Measurements from ENCODE around the gene SULT4A1. TPM values are rescaled to one million over a fixed set of nuclear protein-coding genes. Genes with fewer than 3 reads are reported as not detected.

SULT4A1 gene
- total RNA-seq, 4 donors from 2014 or later: 0.27 to 0.53 (median 0.47) TPM; not detected in 1

DNA sequence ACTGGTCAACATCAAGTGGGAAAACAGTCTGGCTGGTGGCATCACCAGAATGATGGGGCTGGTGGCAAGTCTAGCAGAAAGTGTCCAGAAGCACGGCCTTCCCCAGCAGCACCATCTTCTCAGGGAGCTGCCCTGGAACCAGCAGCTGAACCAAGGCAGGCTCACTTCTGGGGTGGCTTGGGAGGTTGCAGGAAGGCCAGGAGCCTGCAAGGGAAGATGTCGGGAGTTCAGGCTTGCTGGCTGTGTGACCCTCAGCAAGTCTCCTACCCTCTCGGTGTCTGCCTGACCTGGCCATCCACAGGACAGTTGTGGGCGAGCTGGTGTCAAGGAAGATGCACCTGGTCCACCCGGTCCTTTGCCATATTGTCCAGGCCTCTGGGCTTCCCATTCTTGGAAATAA lies 31.8 kb upstream of the SULT4A1 start:
- no peaks in the 10 kb centered on the region for H3K9me3 ChIP-seq
- no peaks in the 10 kb centered on the region for H3K4me1 ChIP-seq
- DNase-seq: peak in 1 of 3 donors; percentile 30
- peaks cover 0 to 18% of the 10 kb centered on the region in 2 donors for H3K27me3 ChIP-seq
- TF ChIP-seq, protein P1, sequence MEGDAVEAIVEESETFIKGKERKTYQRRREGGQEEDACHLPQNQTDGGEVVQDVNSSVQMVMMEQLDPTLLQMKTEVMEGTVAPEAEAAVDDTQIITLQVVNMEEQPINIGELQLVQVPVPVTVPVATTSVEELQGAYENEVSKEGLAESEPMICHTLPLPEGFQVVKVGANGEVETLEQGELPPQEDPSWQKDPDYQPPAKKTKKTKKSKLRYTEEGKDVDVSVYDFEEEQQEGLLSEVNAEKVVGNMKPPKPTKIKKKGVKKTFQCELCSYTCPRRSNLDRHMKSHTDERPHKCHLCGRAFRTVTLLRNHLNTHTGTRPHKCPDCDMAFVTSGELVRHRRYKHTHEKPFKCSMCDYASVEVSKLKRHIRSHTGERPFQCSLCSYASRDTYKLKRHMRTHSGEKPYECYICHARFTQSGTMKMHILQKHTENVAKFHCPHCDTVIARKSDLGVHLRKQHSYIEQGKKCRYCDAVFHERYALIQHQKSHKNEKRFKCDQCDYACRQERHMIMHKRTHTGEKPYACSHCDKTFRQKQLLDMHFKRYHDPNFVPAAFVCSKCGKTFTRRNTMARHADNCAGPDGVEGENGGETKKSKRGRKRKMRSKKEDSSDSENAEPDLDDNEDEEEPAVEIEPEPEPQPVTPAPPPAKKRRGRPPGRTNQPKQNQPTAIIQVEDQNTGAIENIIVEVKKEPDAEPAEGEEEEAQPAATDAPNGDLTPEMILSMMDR (IDR thresholded peaks at IDR 0.05): no peak
- no peak for TF ChIP-seq POLR2A (IDR thresholded peaks at IDR 0.05)
- no peak overlapping the region for H3K27ac ChIP-seq
- H3K36me3 ChIP-seq: no peaks in the 10 kb centered on the region
- H3K4me3 ChIP-seq: no peak overlapping the region

GRCh38 chr22:43893266-43893665 lies 31.0 kb upstream of the SULT4A1 start:
- H3K4me1 ChIP-seq: no peaks in the 10 kb centered on the region
- H3K36me3 ChIP-seq: no peaks in the 10 kb centered on the region
- DNase-seq: peak in 1 of 3 donors; percentile 25
- TF ChIP-seq, protein P1 (IDR thresholded peaks at IDR 0.05): no peak
- TF ChIP-seq POLR2A (IDR thresholded peaks at IDR 0.05): no peak
- H3K27ac ChIP-seq: no peak overlapping the region
- H3K27me3 ChIP-seq: peaks cover 0 to 18% of the 10 kb centered on the region in 2 donors
- no peaks in the 10 kb centered on the region for H3K9me3 ChIP-seq
- no peak overlapping the region for H3K4me3 ChIP-seq

GRCh38 chr22:43892183-43892894 lies 30.0 kb upstream of the SULT4A1 start:
- Histone ChIP-seq H3K27me3 (peaks cover 0 to 18% of the 10 kb centered on the region in 2 donors), H3K27ac (no peak overlapping the region), H3K4me1 (no peaks in the 10 kb centered on the region), H3K36me3 (no peaks in the 10 kb centered on the region), H3K9me3 (no peaks in the 10 kb centered on the region), H3K4me3 (no peak overlapping the region)
- TF ChIP-seq, protein P1 (IDR thresholded peaks at IDR 0.05): no peak
- no peak for TF ChIP-seq POLR2A (IDR thresholded peaks at IDR 0.05)
- DNase-seq: no peak

GRCh38 chr22:43891360-43892182 lies 29.3 kb upstream of the SULT4A1 start, which contains the start of gene PNPLA5:
Gene PNPLA5, minus strand, starts transcription at chr22:43892013. Its CDS starts 133 bp downstream, at chr22:43891880.
- Histone ChIP-seq H3K9me3 (no peaks in the 10 kb centered on the region), H3K36me3 (no peaks in the 10 kb centered on the region), H3K27me3 (peaks cover 0 to 18% of the 10 kb centered on the region in 2 donors), H3K4me3 (no peak within 1 kb of the TSS), H3K4me1 (no peaks in the 10 kb centered on the region), H3K27ac (no peak within 1 kb of the TSS)
- TF ChIP-seq, protein P1 (IDR thresholded peaks at IDR 0.05): no peak
- no peak for TF ChIP-seq POLR2A (IDR thresholded peaks at IDR 0.05)
- DNase-seq: no peak

- peaks cover 0 to 18% of the 10 kb centered on the region in 2 donors for H3K27me3 ChIP-seq
- no peaks in the 10 kb centered on the region for H3K4me1 ChIP-seq
- H3K4me3 ChIP-seq: no peak overlapping the region
- no peaks in the 10 kb centered on the region for H3K36me3 ChIP-seq
- no peak for TF ChIP-seq POLR2A (IDR thresholded peaks at IDR 0.05)
- TF ChIP-seq, protein P1 (IDR thresholded peaks at IDR 0.05): no peak
- H3K27ac ChIP-seq: no peak overlapping the region
- no peaks in the 10 kb centered on the region for H3K9me3 ChIP-seq
- DNase-seq: no peak
Measured at GRCh38 chr22:43890901-43891331, 28.6 kb upstream of the SULT4A1 start.

All from Peyer's patch (tissue), 4 donors.